ENCODE measurements around the gene SFMBT2.
"Not testable (repeated sequence)": the region's sequence is repeated elsewhere in the genome, so short reads cannot be mapped to it uniquely, and the experiment has no call there.

SFMBT2 gene

DNA sequence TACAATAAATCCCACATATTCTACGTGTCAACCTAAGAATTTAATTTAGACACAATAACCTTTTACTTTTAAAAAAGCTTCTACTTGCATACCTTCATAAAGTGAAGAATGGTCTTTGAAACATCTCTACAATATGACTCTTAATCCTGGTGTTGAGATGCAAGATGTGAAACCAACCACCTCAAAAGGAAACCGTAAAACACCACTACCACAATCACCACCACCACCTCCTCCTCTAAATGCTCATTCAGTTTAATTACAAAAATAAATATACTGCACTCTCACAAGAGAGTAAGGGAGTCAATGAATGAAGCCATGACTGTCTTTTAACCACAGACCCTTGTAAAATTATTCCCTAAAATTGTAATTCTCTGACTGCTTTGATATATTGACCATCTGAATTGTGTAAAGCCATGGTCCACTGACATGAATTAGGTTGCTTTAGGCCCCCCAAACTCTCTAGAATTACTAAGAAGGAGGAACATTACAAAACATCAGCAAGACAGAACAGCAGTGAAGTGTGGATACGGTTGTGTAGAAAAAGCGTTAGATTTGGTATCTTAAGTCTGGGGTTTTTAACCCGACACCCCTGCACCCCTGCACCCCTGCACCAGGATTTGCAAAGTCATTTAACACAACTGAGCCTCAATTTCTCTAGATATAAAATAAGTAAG is 171.4 kb downstream of the SFMBT2 start:
- in situ Hi-C loops (cut with HindIII; ENCODE audit: low sequenced_read_pairs), result loop anchor here (10.0 kb wide), 1 partner anchor 145 kb away; no protein-coding TSS in a partner anchor

- in situ Hi-C loops (cut with HindIII; ENCODE audit: low sequenced_read_pairs), result loop anchor here (10.0 kb wide), 1 partner anchor 149 kb away; no protein-coding TSS in a partner anchor
Observed at GRCh38 chr10:7235376-7235775, 175.5 kb downstream of the SFMBT2 start.

DNA sequence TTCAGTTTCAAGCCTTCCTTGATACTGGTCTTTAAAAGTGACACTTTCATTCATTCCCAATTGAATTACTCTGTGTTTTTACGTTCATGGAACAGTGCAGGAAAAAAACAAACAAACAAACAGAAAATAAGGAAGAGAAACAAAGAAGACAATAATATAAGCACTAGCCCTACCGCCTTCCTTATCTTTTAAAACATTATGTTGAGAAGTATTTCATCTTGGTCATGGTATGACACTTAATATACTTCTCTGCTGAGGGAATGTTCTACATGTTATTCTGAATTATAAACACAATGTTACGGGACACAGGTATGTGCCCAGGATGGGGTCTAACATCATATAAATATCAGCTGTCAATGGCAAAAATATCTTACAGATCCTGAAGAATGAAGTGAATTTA is 176.7 kb downstream of the SFMBT2 start:
- in situ Hi-C loops (cut with HindIII; ENCODE audit: low sequenced_read_pairs), result loop anchor here (10.0 kb wide), 1 partner anchor 151 kb away; no protein-coding TSS in a partner anchor

GRCh38 chr10:7233259-7233991 is 177.4 kb downstream of the SFMBT2 start:
- in situ Hi-C loops (cut with HindIII; ENCODE audit: low sequenced_read_pairs), result loop anchor here (10.0 kb wide), 1 partner anchor 151 kb away; no protein-coding TSS in a partner anchor

DNA sequence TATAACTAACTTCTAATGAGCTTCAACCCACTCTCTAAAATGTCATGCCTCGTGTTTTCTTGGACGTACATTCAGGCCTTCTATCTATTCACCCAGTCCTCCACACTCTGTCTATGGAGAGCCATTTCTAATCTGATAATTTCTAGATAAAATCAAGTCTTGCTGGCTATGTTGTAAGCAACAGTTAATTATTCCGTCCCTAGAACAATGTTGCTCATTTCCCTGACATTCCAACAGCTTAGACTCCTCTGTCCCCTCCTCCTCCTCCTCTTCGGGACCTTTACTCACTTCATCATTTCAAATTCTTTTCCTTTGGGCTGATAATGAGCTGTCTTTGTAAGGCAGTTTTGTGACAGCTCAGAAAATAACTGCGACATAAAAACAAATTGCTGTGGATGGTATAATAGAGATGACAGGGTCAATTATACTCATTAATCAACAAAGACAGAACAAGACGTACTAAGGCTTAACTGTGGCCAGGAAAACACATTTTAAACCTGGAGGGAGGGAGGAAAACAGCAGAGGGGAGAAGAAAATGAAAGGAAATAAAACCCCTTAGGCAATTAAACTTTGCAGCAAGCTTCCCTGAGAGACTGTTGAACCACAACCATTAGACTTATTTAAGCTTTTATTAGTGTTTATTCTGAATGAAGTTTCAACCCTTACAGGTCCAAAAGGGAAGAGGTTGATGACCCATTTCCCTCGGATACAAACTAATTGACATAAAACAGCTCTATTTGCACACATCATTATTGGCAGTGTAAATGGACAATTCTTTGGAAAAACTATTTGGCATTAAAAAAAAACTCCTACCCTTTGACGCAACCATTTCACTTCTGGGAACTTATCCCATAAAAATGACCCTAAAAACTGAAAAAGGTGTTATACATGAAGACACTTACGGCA is 179.1 kb downstream of the SFMBT2 start:
- in situ Hi-C loops (cut with HindIII; ENCODE audit: low sequenced_read_pairs), result loop anchor here (10.0 kb wide), 1 partner anchor 153 kb away; no protein-coding TSS in a partner anchor

DNA sequence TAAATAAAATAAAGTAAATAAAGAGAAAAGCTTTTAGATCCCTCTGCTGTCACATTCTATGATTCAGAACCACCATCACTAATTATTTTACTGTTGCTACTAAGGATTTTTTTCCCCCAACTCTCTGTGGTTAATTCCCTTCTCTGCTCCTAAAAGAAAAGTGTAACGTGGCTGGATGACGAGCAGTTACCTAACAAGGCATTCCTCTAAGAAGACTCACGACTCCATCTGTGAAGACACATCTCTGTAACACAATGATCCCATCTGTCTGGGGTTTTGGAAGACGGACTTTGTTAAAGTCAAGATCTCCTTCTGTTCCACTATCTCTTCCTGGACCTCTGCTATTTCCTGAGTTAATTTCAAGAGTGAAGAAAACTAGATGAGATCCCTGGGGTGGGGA is 179.9 kb downstream of the SFMBT2 start:
- in situ Hi-C loops (cut with HindIII; ENCODE audit: low sequenced_read_pairs), result loop anchor here (10.0 kb wide), 1 partner anchor 154 kb away; no protein-coding TSS in a partner anchor

DNA sequence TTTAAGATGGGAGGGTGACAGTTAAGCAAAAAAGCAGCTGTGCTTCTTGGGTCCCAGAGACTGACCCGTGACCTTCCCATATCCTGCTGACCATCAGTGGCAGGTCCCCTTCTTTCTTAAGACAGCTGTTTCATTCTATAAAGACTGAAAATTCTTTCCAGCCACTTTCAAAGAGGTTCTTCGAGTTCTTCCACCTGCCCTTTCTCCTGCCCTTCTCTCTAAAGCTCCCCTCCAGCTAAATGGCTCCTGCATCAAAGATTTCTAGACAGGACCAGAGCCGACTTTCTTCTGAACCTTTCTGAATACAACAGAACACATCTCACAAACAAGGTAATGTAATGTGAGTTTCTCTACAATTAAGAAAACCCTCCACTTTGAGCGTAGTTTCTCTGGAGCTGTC is 180.8 kb downstream of the SFMBT2 start:
- in situ Hi-C loops (cut with HindIII; ENCODE audit: low sequenced_read_pairs), result loop anchor here (10.0 kb wide), 1 partner anchor 155 kb away; no protein-coding TSS in a partner anchor

- in situ Hi-C loops (cut with HindIII; ENCODE audit: low sequenced_read_pairs), result no loop called here
Observed at GRCh38 chr10:7225133-7225532, 185.7 kb downstream of the SFMBT2 start.

DNA sequence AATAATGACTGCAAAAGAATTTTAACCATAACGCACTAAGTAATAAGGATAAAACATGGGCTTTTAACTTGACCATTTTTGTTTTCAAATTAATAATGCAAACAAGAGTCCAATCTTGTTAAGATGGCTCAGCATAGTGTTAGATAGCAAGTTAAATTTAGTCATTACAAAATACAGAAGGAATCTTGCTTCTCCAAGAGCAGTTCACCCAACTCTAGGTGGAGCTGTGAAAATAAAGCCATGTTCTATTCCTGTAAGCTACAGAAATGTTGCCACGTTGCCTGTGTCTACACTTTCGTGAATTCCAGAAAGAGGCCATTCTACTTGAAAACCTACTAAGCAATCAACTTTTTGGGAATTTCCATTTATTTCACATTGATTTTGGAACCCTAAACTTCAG is 191.9 kb downstream of the SFMBT2 start:
- in situ Hi-C loops (cut with HindIII; ENCODE audit: low sequenced_read_pairs), result no loop called here

GRCh38 chr10:7212696-7213095 is 198.1 kb downstream of the SFMBT2 start:
- in situ Hi-C loops (cut with HindIII; ENCODE audit: low sequenced_read_pairs), result not testable (repeated sequence)

GRCh38 chr10:7211857-7212577 is 198.8 kb downstream of the SFMBT2 start:
- in situ Hi-C loops (cut with HindIII; ENCODE audit: low sequenced_read_pairs), result no loop called here

GRCh38 chr10:7210516-7210915 is 200.3 kb downstream of the SFMBT2 start:
- in situ Hi-C loops (cut with HindIII; ENCODE audit: low sequenced_read_pairs), result no loop called here

GRCh38 chr10:7209458-7209857 is 201.4 kb downstream of the SFMBT2 start:
- in situ Hi-C loops (cut with HindIII; ENCODE audit: low sequenced_read_pairs), result no loop called here

- in situ Hi-C loops (cut with HindIII; ENCODE audit: low sequenced_read_pairs), result no loop called here
Observed at GRCh38 chr10:7206412-7207100, 204.3 kb downstream of the SFMBT2 start.

GRCh38 chr10:7205656-7206055 is 205.2 kb downstream of the SFMBT2 start:
- in situ Hi-C loops (cut with HindIII; ENCODE audit: low sequenced_read_pairs), result no loop called here

GRCh38 chr10:7202793-7203355 is 208.0 kb downstream of the SFMBT2 start:
- in situ Hi-C loops (cut with HindIII; ENCODE audit: low sequenced_read_pairs), result no loop called here

DNA sequence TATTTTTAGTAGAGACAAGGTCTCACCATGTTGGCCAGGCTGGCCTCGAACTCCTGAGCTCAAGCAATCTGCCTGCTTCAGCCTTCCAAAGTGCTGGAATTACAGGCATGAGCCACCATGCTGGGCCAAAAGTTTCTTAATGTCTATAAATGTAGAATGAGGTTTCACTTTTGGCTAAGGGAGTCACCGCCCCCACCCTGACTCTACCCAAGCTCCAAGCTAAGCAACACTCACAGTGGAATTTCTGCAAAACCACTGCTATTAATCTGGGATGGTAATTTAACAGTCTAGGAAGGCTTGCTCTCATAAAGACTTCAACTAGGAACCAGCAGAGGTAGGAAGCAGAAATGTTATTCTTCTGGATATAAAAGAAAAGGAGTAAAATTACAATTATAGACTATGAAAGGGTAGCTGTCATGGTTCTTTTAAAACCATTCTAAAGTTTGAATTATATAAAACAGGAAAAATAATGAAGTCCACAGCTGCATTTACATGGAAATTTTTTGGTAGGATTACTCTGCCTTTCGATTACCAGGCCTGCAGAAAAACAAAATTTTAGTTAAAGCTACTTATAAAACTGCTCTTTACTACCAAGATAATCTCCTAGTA is 211.6 kb downstream of the SFMBT2 start:
- in situ Hi-C loops (cut with HindIII; ENCODE audit: low sequenced_read_pairs), result no loop called here

DNA sequence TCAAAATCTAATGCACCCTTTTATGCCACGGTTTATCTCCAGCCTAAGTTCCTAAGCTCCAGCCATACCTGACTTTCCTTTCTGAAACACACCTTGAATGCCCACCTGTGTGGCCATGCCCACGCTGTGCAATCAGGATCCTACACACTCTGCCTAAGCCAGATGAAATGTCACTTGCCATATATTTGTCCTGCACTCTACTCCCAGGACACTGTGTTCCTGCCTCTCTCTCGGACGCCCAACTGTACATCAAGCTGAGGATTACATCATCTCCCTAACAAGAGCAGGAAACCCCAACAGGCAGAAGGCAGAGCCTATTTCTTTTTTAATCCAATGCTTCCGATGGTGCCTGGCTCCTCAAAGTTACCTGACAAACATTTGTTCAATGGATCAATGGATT is 214.6 kb downstream of the SFMBT2 start:
- in situ Hi-C loops (cut with HindIII; ENCODE audit: low sequenced_read_pairs), result no loop called here

DNA sequence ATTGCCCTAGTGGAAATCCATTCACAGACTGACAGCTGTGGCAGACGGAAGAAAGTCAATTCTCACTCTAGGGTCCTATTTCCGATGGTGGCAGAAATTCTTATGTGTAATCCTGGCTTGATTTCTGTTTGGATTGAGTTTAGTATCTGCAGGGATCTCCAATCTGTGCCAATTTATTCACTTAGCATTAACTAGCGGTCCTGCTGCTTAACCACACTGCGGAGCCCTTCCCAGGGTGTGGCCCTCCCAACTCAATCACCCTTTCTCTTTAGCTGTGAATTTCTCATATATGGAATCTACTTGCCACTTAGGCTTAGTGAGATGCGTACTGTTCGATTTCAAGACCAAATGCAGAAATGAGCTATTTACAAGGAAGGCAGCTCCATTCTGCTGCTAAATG is 215.7 kb downstream of the SFMBT2 start:
- in situ Hi-C loops (cut with HindIII; ENCODE audit: low sequenced_read_pairs), result no loop called here

Data from endothelial cell of hepatic sinusoid (primary cell).